ENCODE data around the gene MARVELD1. TPM values are rescaled to one million over a fixed set of nuclear protein-coding genes. Genes with fewer than 3 reads are reported as not detected.

Gene MARVELD1
- total RNA-seq, 1 experiment from 2014 or later = 30.1 TPM

DNA sequence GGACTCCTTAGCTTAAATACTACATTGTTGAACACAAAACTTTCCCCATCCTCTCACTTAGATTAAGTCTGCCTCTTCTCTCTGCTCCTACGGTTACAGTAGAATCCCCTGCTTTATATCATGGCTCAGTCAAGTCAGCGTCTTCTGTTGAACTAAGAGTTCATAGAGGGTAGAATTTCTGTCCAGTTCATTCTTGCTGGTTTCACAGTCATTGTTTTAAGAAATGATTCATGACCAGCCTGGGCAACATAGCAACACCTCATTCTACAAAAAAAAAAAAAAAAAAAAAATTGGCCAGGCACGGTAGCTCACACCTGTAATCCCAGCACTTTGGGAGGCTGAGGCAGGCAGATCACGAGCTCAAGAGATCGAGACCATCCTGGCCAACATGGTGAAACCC is 19.7 kb downstream of the MARVELD1 start:
- no peak for TF ChIP-seq EZH2 (IDR thresholded peaks at IDR 0.05; ENCODE audit: borderline replicate concordance, low read depth, low read length, poor library complexity, severe bottlenecking)
- TF ChIP-seq, protein P1, sequence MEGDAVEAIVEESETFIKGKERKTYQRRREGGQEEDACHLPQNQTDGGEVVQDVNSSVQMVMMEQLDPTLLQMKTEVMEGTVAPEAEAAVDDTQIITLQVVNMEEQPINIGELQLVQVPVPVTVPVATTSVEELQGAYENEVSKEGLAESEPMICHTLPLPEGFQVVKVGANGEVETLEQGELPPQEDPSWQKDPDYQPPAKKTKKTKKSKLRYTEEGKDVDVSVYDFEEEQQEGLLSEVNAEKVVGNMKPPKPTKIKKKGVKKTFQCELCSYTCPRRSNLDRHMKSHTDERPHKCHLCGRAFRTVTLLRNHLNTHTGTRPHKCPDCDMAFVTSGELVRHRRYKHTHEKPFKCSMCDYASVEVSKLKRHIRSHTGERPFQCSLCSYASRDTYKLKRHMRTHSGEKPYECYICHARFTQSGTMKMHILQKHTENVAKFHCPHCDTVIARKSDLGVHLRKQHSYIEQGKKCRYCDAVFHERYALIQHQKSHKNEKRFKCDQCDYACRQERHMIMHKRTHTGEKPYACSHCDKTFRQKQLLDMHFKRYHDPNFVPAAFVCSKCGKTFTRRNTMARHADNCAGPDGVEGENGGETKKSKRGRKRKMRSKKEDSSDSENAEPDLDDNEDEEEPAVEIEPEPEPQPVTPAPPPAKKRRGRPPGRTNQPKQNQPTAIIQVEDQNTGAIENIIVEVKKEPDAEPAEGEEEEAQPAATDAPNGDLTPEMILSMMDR (conservative IDR thresholded peaks at IDR 0.05; ENCODE audit: low read depth, low read length) = no peak
- intact Hi-C loops (cut with micrococcal nuclease; ENCODE audit: unreplicated experiment) = loop anchor here (5.0 kb wide), 1 partner anchor 161 kb away; the partner anchor contains the start of gene ANKRD2
- H3K27ac ChIP-seq (ENCODE audit: low read depth, low read length, poor library complexity, severe bottlenecking) = no peak overlapping the region
- H3K36me3 ChIP-seq (ENCODE audit: insufficient read depth, low read length, poor library complexity, severe bottlenecking) = no peaks in the 10 kb centered on the region
- H3K4me3 ChIP-seq (ENCODE audit: low read depth, low read length, poor library complexity, severe bottlenecking) = no peak overlapping the region
- ChIA-PET CTCF (interaction anchor here (0.6 to 1.6 kb wide), 4 partner anchors 12 to 108 kb away, joined by 5 to 8 read pairs (median 7); no protein-coding TSS in a partner anchor), POLR2A (ENCODE audit: low non-redundant PET) (no interaction called here)
- no peaks in the 10 kb centered on the region for H3K27me3 ChIP-seq (replicated peaks; ENCODE audit: insufficient read depth, low read depth, low read length, poor library complexity)
- no peak for DNase-seq (ENCODE audit: low spot score)
- BruUV-seq (replicated peaks) = no TSS peak
- peaks cover 2% of the 10 kb centered on the region for H3K4me1 ChIP-seq (ENCODE audit: insufficient read depth, low read length, poor library complexity, severe bottlenecking)
- H3K9me3 ChIP-seq (ENCODE audit: low read depth, low read length, poor library complexity, severe bottlenecking) = no peaks in the 10 kb centered on the region

DNA sequence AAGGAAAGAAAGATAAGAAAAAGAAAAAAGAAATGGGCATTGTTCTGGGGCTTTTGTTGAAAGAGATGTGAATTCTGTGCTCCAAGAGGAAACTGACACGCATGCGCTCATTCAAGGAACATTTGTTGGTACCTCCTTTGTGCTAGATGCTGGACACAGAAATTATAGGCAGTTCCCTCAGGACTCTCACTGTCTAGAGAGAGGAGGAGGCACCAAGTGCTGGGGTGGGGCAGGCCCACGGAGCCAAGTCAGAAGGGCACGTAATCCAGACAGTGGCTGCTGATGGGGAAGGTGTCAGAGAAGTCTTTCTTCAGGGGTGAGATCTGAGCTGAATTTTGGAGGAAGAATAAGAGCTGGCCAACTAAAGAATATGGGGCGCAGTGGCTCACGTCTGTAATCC is 20.5 kb downstream of the MARVELD1 start:
- no peak overlapping the region for H3K27ac ChIP-seq (ENCODE audit: low read depth, low read length, poor library complexity, severe bottlenecking)
- CTCF ChIA-PET = interaction anchor here (0.5 to 1.6 kb wide), 3 partner anchors 25 to 109 kb away, joined by 3 to 8 read pairs (median 6); no protein-coding TSS in a partner anchor
- no peak overlapping the region for H3K4me3 ChIP-seq (ENCODE audit: low read depth, low read length, poor library complexity, severe bottlenecking)
- TF ChIP-seq, protein P1 (conservative IDR thresholded peaks at IDR 0.05; ENCODE audit: low read depth, low read length) = no peak
- TF ChIP-seq EZH2 (IDR thresholded peaks at IDR 0.05; ENCODE audit: borderline replicate concordance, low read depth, low read length, poor library complexity, severe bottlenecking) = no peak
- intact Hi-C loops (cut with micrococcal nuclease; ENCODE audit: unreplicated experiment) = loop anchor here (5.0 kb wide), 1 partner anchor 162 kb away; the partner anchor contains the start of gene ANKRD2
- no peaks in the 10 kb centered on the region for H3K27me3 ChIP-seq (replicated peaks; ENCODE audit: insufficient read depth, low read depth, low read length, poor library complexity)
- POLR2A ChIA-PET (ENCODE audit: low non-redundant PET) = interaction anchor here (0.7 kb wide), 1 partner anchor 21 kb away, joined by 15 read pairs; the partner anchor contains the start of gene MARVELD1
- no peaks in the 10 kb centered on the region for H3K9me3 ChIP-seq (ENCODE audit: low read depth, low read length, poor library complexity, severe bottlenecking)
- DNase-seq (ENCODE audit: low spot score) = no peak
- no TSS peak for BruUV-seq (replicated peaks)
- peaks cover 6% of the 10 kb centered on the region for H3K4me1 ChIP-seq (ENCODE audit: insufficient read depth, low read length, poor library complexity, severe bottlenecking)
- H3K36me3 ChIP-seq (ENCODE audit: insufficient read depth, low read length, poor library complexity, severe bottlenecking) = no peaks in the 10 kb centered on the region

DNA sequence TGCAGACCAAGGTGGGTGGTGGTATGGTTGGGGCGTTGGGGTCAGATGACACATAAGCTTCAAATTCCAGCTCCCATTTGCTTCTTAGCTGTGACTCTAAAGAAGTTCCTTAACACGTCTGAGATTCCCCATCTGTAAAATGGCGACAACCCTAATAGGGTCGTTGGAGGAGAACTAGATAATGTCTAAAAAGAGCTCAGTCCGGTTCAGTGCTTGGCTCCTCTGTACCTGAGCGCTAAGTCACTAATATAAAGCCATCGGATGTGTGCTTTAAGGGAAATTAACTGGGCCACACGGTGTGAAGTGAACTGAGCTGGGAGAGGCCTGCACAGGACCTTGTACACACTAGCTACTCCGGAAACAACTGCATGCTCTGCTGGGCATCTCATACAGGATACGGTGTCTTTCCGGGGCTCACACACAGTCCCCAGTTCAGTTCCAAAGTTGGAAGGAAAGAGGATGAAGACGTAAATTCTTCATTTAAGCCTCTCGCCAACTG is 22.9 kb downstream of the MARVELD1 start:
- ChIA-PET POLR2A (ENCODE audit: low non-redundant PET) (no interaction called here), CTCF (interaction anchor here (0.7 to 1.0 kb wide), 2 partner anchors 25 to 49 kb away, joined by 3 to 4 read pairs; partner anchors contain the start of gene AVPI1)
- H3K36me3 ChIP-seq (ENCODE audit: insufficient read depth, low read length, poor library complexity, severe bottlenecking) = peaks cover 3% of the 10 kb centered on the region
- peaks cover 15% of the 10 kb centered on the region for H3K4me1 ChIP-seq (ENCODE audit: insufficient read depth, low read length, poor library complexity, severe bottlenecking)
- H3K27me3 ChIP-seq (replicated peaks; ENCODE audit: insufficient read depth, low read depth, low read length, poor library complexity) = no peaks in the 10 kb centered on the region
- H3K27ac ChIP-seq (ENCODE audit: low read depth, low read length, poor library complexity, severe bottlenecking) = peak overlapping the region; percentile 87
- no peak for TF ChIP-seq EZH2 (IDR thresholded peaks at IDR 0.05; ENCODE audit: borderline replicate concordance, low read depth, low read length, poor library complexity, severe bottlenecking)
- TF ChIP-seq, protein P1 (conservative IDR thresholded peaks at IDR 0.05; ENCODE audit: low read depth, low read length) = no peak
- BruUV-seq (replicated peaks) = no TSS peak
- no peaks in the 10 kb centered on the region for H3K9me3 ChIP-seq (ENCODE audit: low read depth, low read length, poor library complexity, severe bottlenecking)
- no peak for DNase-seq (ENCODE audit: low spot score)
- intact Hi-C loops (cut with micrococcal nuclease; ENCODE audit: unreplicated experiment) = no loop called here
- H3K4me3 ChIP-seq (ENCODE audit: low read depth, low read length, poor library complexity, severe bottlenecking) = peak overlapping the region; percentile 80

Data from A673 (cell line).